ENCODE measurements around the gene HIBADH.

- no peak for TF ChIP-seq ZNF436 (CRISPR knock-in tag; IDR thresholded peaks at IDR 0.05)
- no peak for TF ChIP-seq GTF2B (IDR thresholded peaks at IDR 0.05; ENCODE audit: extremely low read depth, insufficient read length)
- no peak for TF ChIP-seq MXD1 (CRISPR knock-in tag; IDR thresholded peaks at IDR 0.05; ENCODE audit: borderline replicate concordance, poor library complexity, severe bottlenecking)
- TF ChIP-seq EZH2 (IDR thresholded peaks at IDR 0.05; ENCODE audit: borderline replicate concordance, low read depth, low read length): no peak
- no peak for TF ChIP-seq ZNF143 (CRISPR knock-in tag; IDR thresholded peaks at IDR 0.05)
- no peak for TF ChIP-seq ZZZ3 (IDR thresholded peaks at IDR 0.05)
- peak; percentile 50 for TF ChIP-seq ATF3 (IDR thresholded peaks at IDR 0.05)
- no peak for TF ChIP-seq ATF3 (CRISPR knock-in tag; conservative IDR thresholded peaks at IDR 0.05)
- no peak for TF ChIP-seq KAT7 (CRISPR knock-in tag; IDR thresholded peaks at IDR 0.05; ENCODE audit: borderline replicate concordance)
- no peak for TF ChIP-seq SAFB2 (IDR thresholded peaks at IDR 0.05; ENCODE audit: borderline replicate concordance, low read depth, low read length, severe bottlenecking)
Measured at GRCh38 chr7:27670676-27671075, 8.0 kb upstream of the HIBADH start.
